Endothelial cell of umbilical vein (primary cell): ENCODE results near the gene NIN.

Experiments
- CTCF ChIP-seq, 2 donors: IDR thresholded peaks; 1 replicate in 1 of 2; 2 replicates in 1 of 2; pipeline ENCODE4 v1.5.1; 2011; ENCODE audit warnings: low read length in 2 of 2, mild to moderate bottlenecking in 2 of 2, moderate library complexity in 2 of 2, control low read depth in 1 of 2, inconsistent platforms in 1 of 2, low read depth in 1 of 2; ENCODE audit not compliant: insufficient read depth in 1 of 2; ENCODE audit errors: extremely low read depth in 1 of 2
- EZH2 ChIP-seq: IDR thresholded peaks from 2 replicates; pipeline ENCODE4 v1.6.1; 2012; ENCODE audit warnings: borderline replicate concordance, low read depth, mild to moderate bottlenecking, moderate library complexity, low read length, inconsistent platforms; ENCODE audit not compliant: severe bottlenecking
- FOS ChIP-seq: IDR thresholded peaks from 2 replicates; pipeline ENCODE4 v1.6.1; 2011; ENCODE audit warnings: mild to moderate bottlenecking, low read length, moderate library complexity, borderline replicate concordance; ENCODE audit not compliant: insufficient read depth
- GATA2 ChIP-seq: IDR thresholded peaks from 2 replicates; pipeline ENCODE4 v1.7.0; 2011; ENCODE audit warnings: low read depth, mild to moderate bottlenecking, moderate library complexity, mixed read lengths, low read length; ENCODE audit not compliant: insufficient read length, insufficient read depth
- JUN ChIP-seq: IDR thresholded peaks from 2 replicates; pipeline ENCODE4 v1.6.1; 2011; ENCODE audit warnings: borderline replicate concordance, low read depth; ENCODE audit not compliant: insufficient read length, insufficient read depth
- MAX ChIP-seq: IDR thresholded peaks from 2 replicates; pipeline ENCODE4 v1.6.1; 2011; ENCODE audit not compliant: insufficient read depth, insufficient read length
- POLR2A ChIP-seq: IDR thresholded peaks from 2 replicates; pipeline ENCODE4 v1.6.1; 2012; ENCODE audit warnings: low read depth, mild to moderate bottlenecking, control low read depth, low read length
- POLR2AphosphoS5 ChIP-seq: IDR thresholded peaks from 2 replicates; pipeline ENCODE4 v1.6.1; 2012; ENCODE audit warnings: low read depth, mild to moderate bottlenecking, control low read depth, low read length, moderate library complexity; ENCODE audit not compliant: insufficient read depth

GRCh38 chr14:50822501-50823042 lies 8.4 kb downstream of the NIN start:
- TF ChIP-seq POLR2A (no peak), CTCF (IDR thresholded peaks at IDR 0.05; ENCODE audit: extremely low read depth in 1 of 2, insufficient read depth in 1 of 2, low read depth in 1 of 2, low read length in 2 of 2) (no peak), POLR2AphosphoS5 (no peak), JUN (no peak), MAX (no peak), FOS (no peak), EZH2 (no peak), GATA2 (no peak)
